Natural killer cell (primary cell): Measurements from ENCODE around the gene OSTM1. TPM values are rescaled to one million over a fixed set of nuclear protein-coding genes. Genes with fewer than 3 reads are reported as not detected.
"Not testable (repeated sequence)": the region's sequence is repeated elsewhere in the genome, so short reads cannot be mapped to it uniquely, and the experiment has no call there.

Source experiments
- ATAC-seq, 3 donors: fragments of 150-1000 bp in 2 of 3; fragments of 200-7000 bp in 1 of 3; cut with Tn5 transposase; 1 replicate in 1 of 3; 2 replicates in 2 of 3; pipeline ENCODE4 v1.10.0; 2021; ENCODE audit warnings: mild to moderate bottlenecking in 2 of 3, moderate library complexity in 2 of 3
- DNase-seq, 2 donors: peaks; one replicate each; pipeline versions ENCODE4 v3.0.0 to v3.0.0-alpha.2; 2013 to 2021; ENCODE audit warnings: mixed read lengths in 1 of 2
- H3K27ac ChIP-seq: one replicate; pipeline ENCODE4 v1.5.1; 2013; ENCODE audit warnings: mild to moderate bottlenecking, low read length
- H3K27me3 ChIP-seq: one replicate; pipeline ENCODE4 v1.6.1; 2013; ENCODE audit warnings: low read length; ENCODE audit not compliant: control insufficient read depth, insufficient read depth
- H3K36me3 ChIP-seq: one replicate; pipeline ENCODE4 v1.6.1; 2013; ENCODE audit warnings: low read length; ENCODE audit not compliant: control insufficient read depth, insufficient read depth
- H3K4me1 ChIP-seq: one replicate; pipeline ENCODE4 v1.6.1; 2013; ENCODE audit warnings: low read length; ENCODE audit not compliant: control insufficient read depth, insufficient read depth
- H3K4me3 ChIP-seq: one replicate; pipeline ENCODE4 v1.5.1; 2013; ENCODE audit warnings: low read length
- H3K9me3 ChIP-seq: one replicate; pipeline ENCODE4 v1.6.1; 2013; ENCODE audit warnings: low read length; ENCODE audit not compliant: control insufficient read depth, insufficient read depth
- H3K27ac Mint-ChIP-seq, 2 donors: one replicate each; pipeline ENCODE4 v1.8.0; 2022; ENCODE audit warnings: mild to moderate bottlenecking in 2 of 2, mixed read lengths in 2 of 2, moderate library complexity in 1 of 2
- H3K27me3 Mint-ChIP-seq, 2 donors: one replicate each; pipeline ENCODE4 v1.8.0; 2022; ENCODE audit warnings: low read depth in 2 of 2, mixed read lengths in 2 of 2
- H3K36me3 Mint-ChIP-seq: one replicate; pipeline ENCODE4 v1.8.0; 2022; ENCODE audit warnings: mixed read lengths
- H3K4me1 Mint-ChIP-seq, 2 donors: one replicate each; pipeline ENCODE4 v1.8.0; 2022; ENCODE audit warnings: mixed read lengths in 2 of 2
- H3K4me3 Mint-ChIP-seq: one replicate; pipeline ENCODE4 v1.8.0; 2022; ENCODE audit warnings: mild to moderate bottlenecking, moderate library complexity, mixed read lengths
- H3K9me3 Mint-ChIP-seq, 2 donors: one replicate each; pipeline ENCODE4 v1.8.0; 2022; ENCODE audit warnings: mixed read lengths in 2 of 2
- CTCF ChIP-seq: fragments of 200-600 bp; IDR thresholded peaks from one replicate; pipeline ENCODE4 v1.8.0; 2022; ENCODE audit warnings: antibody characterized with exemption
- WGBS: methylation state at CpG from one replicate; pipeline ENCODE4 v1.1.7; 2013; ENCODE audit warnings: missing lambda C conversion rate; ENCODE audit not compliant: insufficient coverage; 5-methylcytosine and 5-hydroxymethylcytosine counted together
- intact Hi-C: fragments of 100-400 bp; cut with micrococcal nuclease; formaldehyde crosslinking; loops from one replicate; pipeline ENCODE4 v1.14.2; 2022
- total RNA-seq, 4 donors: library from RNA; stranded (reverse); fragments of 120-200 nt in 1 of 4; gene quantifications; one replicate each; pipeline versions ENCODE4 v1.2.3 to v1.2.4, GENCODE V29; 2013 to 2022

The OSTM1 gene
- total RNA-seq, 3 donors from 2014 or later (not counting 1 experiment from before 2014, with no cell fraction given), result 39.2 to 56.9 (median 49.1) TPM

GRCh38 chr6:108001696-108002231 is 72.8 kb downstream of the OSTM1 start:
- 100% methylated on average over 6 of the region's 7 CpGs for WGBS
- H3K4me3 Mint-ChIP-seq, result no peak overlapping the region
- intact Hi-C loops, result no loop called here

GRCh38 chr6:108000259-108000658 is 74.3 kb downstream of the OSTM1 start:
- H3K4me1 Mint-ChIP-seq, H3K4me3 Mint-ChIP-seq, H3K27ac Mint-ChIP-seq, ATAC-seq, H3K27me3 ChIP-seq, H3K27me3 Mint-ChIP-seq, H3K9me3 ChIP-seq, H3K4me1 ChIP-seq, H3K9me3 Mint-ChIP-seq, intact Hi-C loops, H3K4me3 ChIP-seq, DNase-seq, H3K27ac ChIP-seq, H3K36me3 Mint-ChIP-seq, H3K36me3 ChIP-seq: not testable (repeated sequence)
- WGBS, result 96% methylated on average over 5 of the region's 5 CpGs

More at GRCh38 chr6:108001696-108002231, 72.8 kb downstream of the OSTM1 start:
- ATAC-seq, result no peak
- Mint-ChIP-seq H3K9me3 (no peaks in the 10 kb centered on the region), H3K27ac (no peak overlapping the region), H3K36me3 (no peaks in the 10 kb centered on the region), H3K4me1 (no peaks in the 10 kb centered on the region), H3K27me3 (peaks cover 0 to 6% of the 10 kb centered on the region in 2 donors)
- Histone ChIP-seq H3K27ac (no peak overlapping the region), H3K36me3 (no peaks in the 10 kb centered on the region), H3K9me3 (no peaks in the 10 kb centered on the region), H3K27me3 (no peaks in the 10 kb centered on the region), H3K4me3 (no peak overlapping the region), H3K4me1 (no peaks in the 10 kb centered on the region)
- no peak for TF ChIP-seq CTCF
- DNase-seq, result no peak

GRCh38 chr6:107999341-107999740 is 75.2 kb downstream of the OSTM1 start:
- Mint-ChIP-seq H3K36me3 (no peaks in the 10 kb centered on the region), H3K4me1 (no peaks in the 10 kb centered on the region), H3K9me3 (no peaks in the 10 kb centered on the region), H3K27ac (no peak overlapping the region), H3K27me3 (peaks cover 0 to 5% of the 10 kb centered on the region in 2 donors), H3K4me3 (no peak overlapping the region)
- DNase-seq, result no peak
- Histone ChIP-seq H3K27ac (no peak overlapping the region), H3K36me3 (no peaks in the 10 kb centered on the region), H3K4me1 (no peaks in the 10 kb centered on the region), H3K9me3 (no peaks in the 10 kb centered on the region), H3K4me3 (no peak overlapping the region), H3K27me3 (no peaks in the 10 kb centered on the region)
- intact Hi-C loops, result no loop called here
- no peak for ATAC-seq
- no peak for TF ChIP-seq CTCF

GRCh38 chr6:107991772-107992550 is 82.6 kb downstream of the OSTM1 start:
- H3K27ac Mint-ChIP-seq, result peak overlapping the region; percentile 0 to 81
- WGBS, result 86% methylated on average over 6 of the region's 9 CpGs
- H3K4me1 ChIP-seq, result no peaks in the 10 kb centered on the region
- intact Hi-C loops, result no loop called here
- no peaks in the 10 kb centered on the region for H3K9me3 ChIP-seq
- H3K36me3 Mint-ChIP-seq, result no peaks in the 10 kb centered on the region
- H3K36me3 ChIP-seq, result no peaks in the 10 kb centered on the region
- H3K4me1 Mint-ChIP-seq, result peaks cover 12% of the 10 kb centered on the region in 2 donors
- no peak overlapping the region for H3K4me3 ChIP-seq
- DNase-seq, result no peak
- peak overlapping the region; percentile 66 for H3K4me3 Mint-ChIP-seq
- H3K27ac ChIP-seq, result no peak overlapping the region
- TF ChIP-seq CTCF, result no peak
- H3K27me3 ChIP-seq, result no peaks in the 10 kb centered on the region
- no peaks in the 10 kb centered on the region for H3K9me3 Mint-ChIP-seq
- no peak for ATAC-seq
- H3K27me3 Mint-ChIP-seq, result no peaks in the 10 kb centered on the region

Other genes with a start within 250 kb of the OSTM1 start
- gene SEC63, start 116.5 kb downstream of the OSTM1 start, total RNA-seq, result 100 to 1,000 TPM in 1 of 3 donors, 10 to 100 TPM in 2; 84.4 to 104 (median 90.4) TPM
- not detected for gene NR2E1, start 91.3 kb upstream of the OSTM1 start, total RNA-seq
- gene SNX3, start 186.3 kb upstream of the OSTM1 start, total RNA-seq, result 10 to 100 TPM; 59.7 to 71.6 (median 70.6) TPM
- 1 to 10 TPM; 4.8 to 9.2 (median 5.2) TPM for gene AFG1L, start 220.3 kb upstream of the OSTM1 start, total RNA-seq